HCT116 (cell line): Measurements from ENCODE around the gene AK4. TPM values are rescaled to one million over a fixed set of nuclear protein-coding genes. Genes with fewer than 3 reads are reported as not detected.

Source experiments
- ATAC-seq: fragments of 200-7000 bp; cut with Tn5 transposase; 2 replicates; pipeline ENCODE4 v1.9.1; 2020; ENCODE audit warnings: mild to moderate bottlenecking, moderate library complexity
- BruUV-seq: library from RNA; stranded (reverse); fragments of 400-500 nt; replicated peaks from 2 replicates; lab custom pipeline; 2021; lab: Mats Ljungman, UMichigan
- CTCF ChIA-PET: fragments of 300-600 bp; sonication (Branson Sonifier 250); formaldehyde crosslinking; loops from one replicate; lab custom pipeline; 2021; ENCODE audit warnings: antibody characterized with exemption; lab: Charles Lee
- POLR2A ChIA-PET: fragments of 300-600, 350-600 bp; sonication (Branson Sonifier 250); formaldehyde crosslinking; loops from one replicate; lab custom pipeline; 2021; ENCODE audit warnings: antibody characterized with exemption; lab: Charles Lee
- RAD21 ChIA-PET, 2 experiments: fragments of 300-600 bp; sonication (Branson Sonifier 250); formaldehyde crosslinking; loops; one replicate each; lab custom pipeline; 2023; ENCODE audit warnings: low total read pairs in 2 of 2; ENCODE audit not compliant: uncharacterized antibody in 2 of 2, unreplicated experiment in 2 of 2, low non-redundant PET in 1 of 2; lab: Charles Lee
- DNase-seq: peaks from one replicate; pipeline ENCODE4 v3.0.0-alpha.2; 2010; ENCODE audit warnings: low read depth, low spot score
- H2AFZ ChIP-seq: fragments of 200-600 bp; shearing (Covaris generic), sonication (generic); 2 replicates; pipeline ENCODE4 v1.6.1; 2017; ENCODE audit warnings: low read depth, mixed run types, mixed read lengths, antibody characterized with exemption, low read length; ENCODE audit not compliant: poor library complexity, severe bottlenecking
- H3K27ac ChIP-seq: 2 replicates; pipeline ENCODE4 v1.5.1; 2012; ENCODE audit warnings: low read depth, low read length
- H3K27me3 ChIP-seq: fragments of 200-600 bp; sonication (generic); 2 replicates; pipeline ENCODE4 v1.6.1; 2016; ENCODE audit warnings: mixed run types, low read length, mixed read lengths; ENCODE audit not compliant: insufficient read depth
- H3K36me3 ChIP-seq, 2 experiments: fragments of 200-500 bp in 1 of 2; fragments of 200-600 bp in 1 of 2; sonication (Bioruptor generic) in 1 of 2; sonication (generic) in 1 of 2; 2 replicates each; pipeline versions ENCODE4 v1.5.1 to v1.6.1; 2014 to 2016; ENCODE audit warnings: low read length in 2 of 2, inconsistent platforms in 1 of 2, mixed read lengths in 1 of 2, mixed run types in 1 of 2; ENCODE audit not compliant: insufficient read depth in 2 of 2, control insufficient read depth in 1 of 2
- H3K4me1 ChIP-seq, 2 experiments: fragments of 200-600 bp in 1 of 2; sonication (generic) in 1 of 2; 2 replicates each; pipeline versions ENCODE4 v1.5.1 to v1.6.1; 2012 to 2017; ENCODE audit warnings: low read length in 2 of 2, inconsistent platforms in 1 of 2, mild to moderate bottlenecking in 1 of 2, mixed read lengths in 1 of 2, mixed run types in 1 of 2, moderate library complexity in 1 of 2; ENCODE audit not compliant: insufficient read depth in 2 of 2, control insufficient read depth in 1 of 2
- H3K4me2 ChIP-seq: fragments of 200-600 bp; sonication (generic); 2 replicates; pipeline ENCODE4 v1.6.1; 2017; ENCODE audit warnings: mixed run types, low read length, mixed read lengths
- H3K4me3 ChIP-seq, 2 experiments: fragments of 200-600 bp in 1 of 2; sonication (generic) in 1 of 2; replicated peaks in 1 of 2; 2 replicates each; pipeline ENCODE4 v1.5.1; 2011 to 2016; ENCODE audit warnings: low read length in 2 of 2, control low read depth in 1 of 2, low read depth in 1 of 2, mild to moderate bottlenecking in 1 of 2, mixed read lengths in 1 of 2, mixed run types in 1 of 2
- H3K79me2 ChIP-seq: fragments of 200-600 bp; sonication (generic); 2 replicates; pipeline ENCODE4 v1.6.1; 2017; ENCODE audit warnings: mild to moderate bottlenecking, mixed run types, low read length, moderate library complexity, mixed read lengths; ENCODE audit not compliant: insufficient read depth
- H3K9ac ChIP-seq: fragments of 200-600 bp; sonication (generic); 2 replicates; pipeline ENCODE4 v1.6.1; 2016; ENCODE audit warnings: low read length, mixed read lengths
- H3K9me2 ChIP-seq: fragments of 200-600 bp; sonication (generic), shearing (Covaris generic); 2 replicates; pipeline ENCODE4 v1.6.1; 2017; ENCODE audit warnings: mixed run types, mild to moderate bottlenecking, moderate library complexity; ENCODE audit not compliant: insufficient read depth
- H3K9me3 ChIP-seq, 2 experiments: fragments of 200-500 bp in 1 of 2; fragments of 200-600 bp in 1 of 2; sonication (Bioruptor generic) in 1 of 2; sonication (generic) in 1 of 2; 2 replicates each; pipeline ENCODE4 v1.6.1; 2014 to 2017; ENCODE audit warnings: low read length in 2 of 2, mixed read lengths in 2 of 2, inconsistent platforms in 1 of 2, low read depth in 1 of 2, mild to moderate bottlenecking in 1 of 2, mixed run types in 1 of 2, moderate library complexity in 1 of 2; ENCODE audit not compliant: control insufficient read depth in 1 of 2, insufficient read depth in 1 of 2
- H4K20me1 ChIP-seq: fragments of 200-600 bp; sonication (generic), shearing (Covaris generic); 2 replicates; pipeline ENCODE4 v1.6.1; 2017; ENCODE audit warnings: mixed run types, mild to moderate bottlenecking, moderate library complexity; ENCODE audit not compliant: insufficient read depth
- CBX3 ChIP-seq: IDR thresholded peaks from 2 replicates; pipeline ENCODE4 v1.6.1; 2012; ENCODE audit warnings: low read depth
- EGR1 ChIP-seq: IDR thresholded peaks from 2 replicates; pipeline ENCODE4 v1.6.1; 2012; ENCODE audit warnings: low read depth
- ELF1 ChIP-seq: IDR thresholded peaks from 2 replicates; pipeline ENCODE4 v1.6.1; 2012; ENCODE audit warnings: low read depth, borderline replicate concordance
- POLR2A ChIP-seq: IDR thresholded peaks from 2 replicates; pipeline ENCODE4 v1.7.0; 2011; ENCODE audit warnings: borderline replicate concordance; ENCODE audit not compliant: insufficient read depth, insufficient read length; ENCODE audit errors: extremely low read depth
- SP1 ChIP-seq: IDR thresholded peaks from 2 replicates; pipeline ENCODE4 v1.6.1; 2012; ENCODE audit warnings: low read depth
- YY1 ChIP-seq: IDR thresholded peaks from 2 replicates; pipeline ENCODE4 v1.6.1; 2011; ENCODE audit warnings: low read length, low read depth, moderate library complexity, mild to moderate bottlenecking; ENCODE audit not compliant: insufficient replicate concordance; ENCODE audit errors: extremely low read depth
- intact Hi-C: fragments of 100-400 bp; cut with micrococcal nuclease; formaldehyde crosslinking; loops from 2 replicates; pipeline ENCODE4 v1.10.0; 2022
- total RNA-seq: library from RNA; stranded (reverse); gene quantifications from one replicate; pipeline ENCODE4 v1.2.1, GENCODE V29; 2021; ENCODE audit not compliant: unreplicated experiment
- TF ChIP-seq, protein P1 (sequence below): IDR thresholded peaks from 2 replicates; pipeline ENCODE4 v1.6.1; 2012
- TF ChIP-seq, protein P2 (sequence below): IDR thresholded peaks from 2 replicates; pipeline ENCODE4 v1.6.1; 2012; ENCODE audit warnings: low read depth

The AK4 gene
- total RNA-seq, 1 experiment from 2014 or later, result 51.5 TPM

DNA sequence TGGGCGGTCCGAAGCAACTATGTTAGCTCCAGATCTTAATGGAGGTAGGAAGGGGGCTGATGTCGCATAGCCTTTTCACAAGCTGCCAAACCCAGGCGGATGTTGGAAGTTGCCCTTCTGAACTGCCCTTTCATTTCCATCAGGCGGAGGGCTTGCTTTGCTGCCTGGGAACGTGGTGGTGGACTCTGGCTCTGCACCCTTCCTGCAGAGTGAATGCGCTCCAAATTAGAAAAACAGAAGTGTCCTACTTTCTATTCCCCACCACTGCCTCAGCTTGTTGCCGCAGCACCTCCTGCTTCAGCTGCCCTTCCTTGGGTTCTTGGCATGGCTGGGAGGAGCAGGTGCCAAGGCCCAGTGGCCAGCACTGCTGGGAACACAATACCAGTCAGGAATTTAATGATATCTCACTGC, 60.6 kb downstream of the AK4 start:
- CTCF ChIA-PET, result interaction anchor here (0.6 to 1.7 kb wide), 6 partner anchors 11 to 149 kb away, joined by 3 to 11 read pairs (median 5); no protein-coding TSS in a partner anchor
- Histone ChIP-seq H3K9me3 (no peaks in the 10 kb centered on the region), H2AFZ (no peak overlapping the region), H3K27ac (no peak overlapping the region), H3K36me3 (no peaks in the 10 kb centered on the region), H3K27me3 (no peaks in the 10 kb centered on the region), H3K4me1 (no peaks in the 10 kb centered on the region), H3K9me2 (no peaks in the 10 kb centered on the region), H3K9ac (no peak overlapping the region), H3K4me2 (no peak overlapping the region), H3K79me2 (peaks cover 4% of the 10 kb centered on the region), H3K4me3 (no peak overlapping the region), H4K20me1 (no peaks in the 10 kb centered on the region)
- DNase-seq, result no peak
- POLR2A ChIA-PET, result interaction anchor here (1.2 kb wide), 1 partner anchor 145 kb away, joined by 3 read pairs; no protein-coding TSS in a partner anchor
- no TSS peak for BruUV-seq
- intact Hi-C loops, result loop anchor here (2.0 kb wide), 1 partner anchor 146 kb away; no protein-coding TSS in a partner anchor
- RAD21 ChIA-PET, result no interaction called here
- no peak for TF ChIP-seq CBX3
- TF ChIP-seq, protein P1, sequence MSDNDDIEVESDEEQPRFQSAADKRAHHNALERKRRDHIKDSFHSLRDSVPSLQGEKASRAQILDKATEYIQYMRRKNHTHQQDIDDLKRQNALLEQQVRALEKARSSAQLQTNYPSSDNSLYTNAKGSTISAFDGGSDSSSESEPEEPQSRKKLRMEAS, result no peak
- no peak for TF ChIP-seq EGR1
- TF ChIP-seq, protein P2, sequence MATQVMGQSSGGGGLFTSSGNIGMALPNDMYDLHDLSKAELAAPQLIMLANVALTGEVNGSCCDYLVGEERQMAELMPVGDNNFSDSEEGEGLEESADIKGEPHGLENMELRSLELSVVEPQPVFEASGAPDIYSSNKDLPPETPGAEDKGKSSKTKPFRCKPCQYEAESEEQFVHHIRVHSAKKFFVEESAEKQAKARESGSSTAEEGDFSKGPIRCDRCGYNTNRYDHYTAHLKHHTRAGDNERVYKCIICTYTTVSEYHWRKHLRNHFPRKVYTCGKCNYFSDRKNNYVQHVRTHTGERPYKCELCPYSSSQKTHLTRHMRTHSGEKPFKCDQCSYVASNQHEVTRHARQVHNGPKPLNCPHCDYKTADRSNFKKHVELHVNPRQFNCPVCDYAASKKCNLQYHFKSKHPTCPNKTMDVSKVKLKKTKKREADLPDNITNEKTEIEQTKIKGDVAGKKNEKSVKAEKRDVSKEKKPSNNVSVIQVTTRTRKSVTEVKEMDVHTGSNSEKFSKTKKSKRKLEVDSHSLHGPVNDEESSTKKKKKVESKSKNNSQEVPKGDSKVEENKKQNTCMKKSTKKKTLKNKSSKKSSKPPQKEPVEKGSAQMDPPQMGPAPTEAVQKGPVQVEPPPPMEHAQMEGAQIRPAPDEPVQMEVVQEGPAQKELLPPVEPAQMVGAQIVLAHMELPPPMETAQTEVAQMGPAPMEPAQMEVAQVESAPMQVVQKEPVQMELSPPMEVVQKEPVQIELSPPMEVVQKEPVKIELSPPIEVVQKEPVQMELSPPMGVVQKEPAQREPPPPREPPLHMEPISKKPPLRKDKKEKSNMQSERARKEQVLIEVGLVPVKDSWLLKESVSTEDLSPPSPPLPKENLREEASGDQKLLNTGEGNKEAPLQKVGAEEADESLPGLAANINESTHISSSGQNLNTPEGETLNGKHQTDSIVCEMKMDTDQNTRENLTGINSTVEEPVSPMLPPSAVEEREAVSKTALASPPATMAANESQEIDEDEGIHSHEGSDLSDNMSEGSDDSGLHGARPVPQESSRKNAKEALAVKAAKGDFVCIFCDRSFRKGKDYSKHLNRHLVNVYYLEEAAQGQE, result no peak
- TF ChIP-seq YY1, result no peak
- TF ChIP-seq SP1, result no peak
- TF ChIP-seq ELF1, result no peak
- TF ChIP-seq POLR2A, result no peak
- no peak for ATAC-seq
